ENCODE data around the gene ALX4. TPM values are rescaled to one million over a fixed set of nuclear protein-coding genes. Genes with fewer than 3 reads are reported as not detected.

ALX4 gene
- total RNA-seq, 4 donors from 2014 or later: 0.21 to 1.1 (median 0.34) TPM; not detected in 1

DNA sequence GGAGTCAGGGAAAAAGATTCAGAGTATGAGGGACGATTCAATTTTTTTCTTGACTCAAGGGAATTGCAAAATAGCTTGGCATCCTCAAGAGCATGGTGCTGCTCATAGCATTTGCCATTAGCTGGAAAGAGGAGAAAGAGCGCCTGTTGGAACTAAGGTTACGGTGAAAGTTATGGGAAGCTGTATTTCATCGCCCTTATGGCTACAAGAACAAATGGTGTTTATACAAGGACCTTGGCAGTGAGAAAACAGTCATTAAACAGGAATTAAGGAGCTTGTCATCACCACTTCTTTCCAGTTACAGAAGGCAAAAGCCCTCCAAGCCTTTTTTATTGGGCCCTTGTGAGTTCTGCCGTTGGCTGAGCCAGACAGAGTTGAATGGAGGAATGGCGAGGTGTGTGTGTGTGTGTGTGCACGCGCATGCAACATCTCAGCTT lies 74.2 kb downstream of the ALX4 start:
- Histone ChIP-seq H3K36me3 (peaks cover 35% of the 10 kb centered on the region), H3K27me3 (no peaks in the 10 kb centered on the region), H3K9me3 (no peaks in the 10 kb centered on the region), H3K4me1 (no peaks in the 10 kb centered on the region), H3K4me3 (no peak overlapping the region), H3K27ac (no peak overlapping the region)
- TF ChIP-seq EP300 (IDR thresholded peaks at IDR 0.05) (no peak), POLR2AphosphoS5 (IDR thresholded peaks at IDR 0.05) (no peak), POLR2A (IDR thresholded peaks at IDR 0.05) (no peak)
- TF ChIP-seq, protein P1, sequence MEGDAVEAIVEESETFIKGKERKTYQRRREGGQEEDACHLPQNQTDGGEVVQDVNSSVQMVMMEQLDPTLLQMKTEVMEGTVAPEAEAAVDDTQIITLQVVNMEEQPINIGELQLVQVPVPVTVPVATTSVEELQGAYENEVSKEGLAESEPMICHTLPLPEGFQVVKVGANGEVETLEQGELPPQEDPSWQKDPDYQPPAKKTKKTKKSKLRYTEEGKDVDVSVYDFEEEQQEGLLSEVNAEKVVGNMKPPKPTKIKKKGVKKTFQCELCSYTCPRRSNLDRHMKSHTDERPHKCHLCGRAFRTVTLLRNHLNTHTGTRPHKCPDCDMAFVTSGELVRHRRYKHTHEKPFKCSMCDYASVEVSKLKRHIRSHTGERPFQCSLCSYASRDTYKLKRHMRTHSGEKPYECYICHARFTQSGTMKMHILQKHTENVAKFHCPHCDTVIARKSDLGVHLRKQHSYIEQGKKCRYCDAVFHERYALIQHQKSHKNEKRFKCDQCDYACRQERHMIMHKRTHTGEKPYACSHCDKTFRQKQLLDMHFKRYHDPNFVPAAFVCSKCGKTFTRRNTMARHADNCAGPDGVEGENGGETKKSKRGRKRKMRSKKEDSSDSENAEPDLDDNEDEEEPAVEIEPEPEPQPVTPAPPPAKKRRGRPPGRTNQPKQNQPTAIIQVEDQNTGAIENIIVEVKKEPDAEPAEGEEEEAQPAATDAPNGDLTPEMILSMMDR (IDR thresholded peaks at IDR 0.05): no peak
- no peak for DNase-seq (ENCODE audit: low spot score in 2 of 2)
- WGBS: 73% methylated on average over 8 of the region's 8 CpGs

DNA sequence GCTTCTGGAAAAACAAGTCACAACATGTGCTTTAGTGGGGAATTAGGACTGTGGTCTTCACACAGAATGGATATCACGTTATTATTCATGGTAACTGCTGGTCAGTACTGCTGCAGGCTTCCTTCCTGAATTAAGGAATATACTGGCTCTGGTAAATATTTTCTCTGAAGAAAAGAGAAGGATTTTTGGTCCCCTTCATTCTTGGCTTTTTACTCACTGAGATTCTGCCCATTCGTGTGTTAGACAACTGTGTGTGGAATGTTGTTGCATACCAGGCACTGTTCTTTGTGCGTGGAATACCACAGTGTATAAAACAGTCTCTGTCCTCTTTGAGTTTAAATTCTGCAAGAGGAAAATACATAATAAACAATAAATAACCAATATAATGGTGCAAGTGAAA lies 80.3 kb downstream of the ALX4 start:
- TF ChIP-seq POLR2AphosphoS5 (IDR thresholded peaks at IDR 0.05) (no peak), POLR2A (IDR thresholded peaks at IDR 0.05) (no peak), EP300 (IDR thresholded peaks at IDR 0.05) (no peak)
- TF ChIP-seq, protein P1 (IDR thresholded peaks at IDR 0.05): no peak
- WGBS: 85% methylated on average over 3 of the region's 3 CpGs
- Histone ChIP-seq H3K36me3 (peaks cover 8% of the 10 kb centered on the region), H3K27ac (no peak overlapping the region), H3K4me3 (no peak overlapping the region), H3K9me3 (no peaks in the 10 kb centered on the region), H3K4me1 (no peaks in the 10 kb centered on the region), H3K27me3 (no peaks in the 10 kb centered on the region)
- DNase-seq (ENCODE audit: low spot score in 2 of 2): no peak

DNA sequence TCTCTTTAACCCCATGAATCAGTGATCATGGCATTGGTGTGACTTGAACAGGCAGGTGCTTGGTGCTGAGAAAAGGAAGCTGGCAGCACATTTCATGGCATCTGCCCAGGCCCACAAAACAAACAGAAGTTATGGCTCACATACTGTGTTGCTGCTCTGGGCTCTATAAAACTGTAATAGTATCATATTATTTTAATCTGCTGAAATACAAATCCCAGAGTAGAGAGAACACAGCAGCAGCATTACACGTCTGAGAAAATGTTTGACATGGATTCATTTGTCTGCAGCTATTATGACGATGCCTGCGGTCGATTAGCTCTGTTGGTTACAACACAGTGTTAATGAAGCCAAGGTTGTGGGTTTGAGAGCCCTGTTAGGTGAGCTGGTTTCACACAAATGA lies 80.8 kb downstream of the ALX4 start:
- peaks cover 4% of the 10 kb centered on the region for H3K36me3 ChIP-seq
- no peak overlapping the region for H3K27ac ChIP-seq
- no peaks in the 10 kb centered on the region for H3K4me1 ChIP-seq
- H3K27me3 ChIP-seq: no peaks in the 10 kb centered on the region
- TF ChIP-seq, protein P1 (IDR thresholded peaks at IDR 0.05): no peak
- TF ChIP-seq EP300 (IDR thresholded peaks at IDR 0.05): no peak
- no peak for TF ChIP-seq POLR2AphosphoS5 (IDR thresholded peaks at IDR 0.05)
- TF ChIP-seq POLR2A (IDR thresholded peaks at IDR 0.05): no peak
- DNase-seq (ENCODE audit: low spot score in 2 of 2): no peak
- no peaks in the 10 kb centered on the region for H3K9me3 ChIP-seq
- no peak overlapping the region for H3K4me3 ChIP-seq
- WGBS: 99% methylated on average over 4 of the region's 4 CpGs

DNA sequence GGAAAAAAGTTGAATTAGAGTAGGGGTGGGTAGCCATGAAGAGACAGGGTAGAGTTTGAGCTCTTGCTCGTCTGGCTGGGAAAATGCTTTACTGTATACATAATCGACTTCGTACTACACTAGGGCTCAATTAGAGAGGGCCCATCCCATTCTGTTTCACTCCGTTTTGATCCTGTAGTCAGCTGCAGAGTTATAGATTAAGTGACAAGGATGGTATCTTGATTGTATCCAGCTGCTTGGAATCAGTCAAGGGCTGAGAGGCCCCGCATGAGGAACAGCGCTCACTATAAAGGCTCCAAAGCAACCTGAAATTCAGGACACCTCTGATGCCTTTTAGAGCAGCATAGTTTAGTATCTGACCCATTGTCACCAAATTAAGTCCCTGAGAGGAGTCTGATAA lies 81.6 kb downstream of the ALX4 start:
- WGBS: 87% methylated on average over 6 of the region's 6 CpGs
- Histone ChIP-seq H3K4me3 (no peak overlapping the region), H3K27ac (no peak overlapping the region), H3K9me3 (no peaks in the 10 kb centered on the region), H3K27me3 (no peaks in the 10 kb centered on the region), H3K36me3 (no peaks in the 10 kb centered on the region), H3K4me1 (no peaks in the 10 kb centered on the region)
- DNase-seq (ENCODE audit: low spot score in 2 of 2): no peak
- TF ChIP-seq POLR2AphosphoS5 (IDR thresholded peaks at IDR 0.05) (no peak), POLR2A (IDR thresholded peaks at IDR 0.05) (no peak)

DNA sequence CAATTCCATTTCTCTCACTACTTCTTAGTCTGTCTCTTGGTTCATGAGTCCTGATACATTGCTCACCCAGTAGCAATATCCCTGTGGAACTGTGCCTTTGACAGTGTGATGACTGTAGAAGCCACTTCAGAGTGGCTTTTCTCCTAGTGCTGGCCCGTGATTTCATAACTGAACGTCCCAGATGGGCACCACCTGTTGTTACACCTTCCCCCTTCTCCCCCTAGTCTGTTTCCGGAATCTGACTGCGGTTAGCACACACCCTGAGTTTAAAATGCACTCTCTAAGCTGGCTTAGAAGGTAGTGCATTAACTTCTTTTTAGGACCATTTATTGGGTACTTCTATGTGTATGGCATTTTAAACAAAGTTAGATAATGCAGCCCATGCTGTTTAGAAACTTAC lies 83.0 kb downstream of the ALX4 start:
- TF ChIP-seq, protein P1 (IDR thresholded peaks at IDR 0.05): no peak
- TF ChIP-seq EP300 (IDR thresholded peaks at IDR 0.05) (no peak), POLR2AphosphoS5 (IDR thresholded peaks at IDR 0.05) (no peak), POLR2A (IDR thresholded peaks at IDR 0.05) (no peak)
- no peak for DNase-seq (ENCODE audit: low spot score in 2 of 2)
- Histone ChIP-seq H3K9me3 (no peaks in the 10 kb centered on the region), H3K4me1 (no peaks in the 10 kb centered on the region), H3K27ac (no peak overlapping the region), H3K36me3 (no peaks in the 10 kb centered on the region), H3K4me3 (no peak overlapping the region), H3K27me3 (no peaks in the 10 kb centered on the region)
- WGBS: 68% methylated on average over 4 of the region's 4 CpGs

DNA sequence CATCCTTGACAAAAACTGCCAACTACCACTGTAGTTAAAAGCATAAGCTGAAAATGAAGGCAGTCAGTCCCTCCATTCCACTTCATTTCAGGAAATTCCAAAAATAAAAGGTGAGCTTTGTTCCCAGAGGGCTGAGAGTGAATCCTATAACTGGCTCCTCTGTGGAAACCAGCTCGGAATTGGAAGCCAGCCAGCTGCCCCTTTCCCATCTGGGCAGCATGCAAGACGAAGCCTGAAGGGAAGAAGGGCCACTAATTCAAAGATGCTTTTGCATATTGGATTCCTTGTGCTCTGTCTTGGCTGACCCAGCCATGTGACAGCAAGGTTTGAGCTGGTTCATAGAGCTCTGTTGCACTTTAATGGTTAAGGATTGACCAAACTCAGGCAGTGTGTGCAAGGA lies 83.4 kb downstream of the ALX4 start:
- 66% methylated on average over 2 of the region's 2 CpGs for WGBS
- no peak for DNase-seq (ENCODE audit: low spot score in 2 of 2)
- H3K27me3 ChIP-seq: no peaks in the 10 kb centered on the region
- no peaks in the 10 kb centered on the region for H3K36me3 ChIP-seq
- H3K4me1 ChIP-seq: no peaks in the 10 kb centered on the region
- no peak overlapping the region for H3K27ac ChIP-seq
- no peak for TF ChIP-seq EP300 (IDR thresholded peaks at IDR 0.05)
- no peaks in the 10 kb centered on the region for H3K9me3 ChIP-seq
- H3K4me3 ChIP-seq: no peak overlapping the region

All from suprapubic skin (tissue), 4 donors.